ENCODE measurements around the gene KCNT1.

KCNT1 gene

DNA sequence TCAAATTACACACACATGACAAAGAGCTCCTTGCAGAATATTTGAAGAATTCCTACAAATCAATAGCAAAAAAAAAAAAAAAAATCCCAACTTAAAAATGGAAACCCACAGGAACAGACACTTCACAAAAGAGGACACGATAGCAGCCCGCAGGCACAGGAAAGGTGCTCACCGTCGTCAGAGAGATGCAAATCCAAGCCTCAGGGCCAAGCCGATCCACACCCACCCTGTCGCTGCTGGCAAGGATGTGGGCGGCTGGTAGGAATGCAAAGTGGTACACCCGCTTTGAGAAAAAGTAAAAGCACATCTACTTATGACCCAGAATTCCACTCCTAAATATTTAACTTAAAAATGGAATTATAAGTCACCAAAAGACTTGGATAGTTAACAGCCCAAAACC, 28.0 kb upstream of the KCNT1 start:
- no peak for DNase-seq

- no peak for DNase-seq
Measured at GRCh38 chr9:135674977-135675376, 27.0 kb upstream of the KCNT1 start.

- no peak for DNase-seq
Measured at GRCh38 chr9:135676891-135677290, 25.1 kb upstream of the KCNT1 start.

DNA sequence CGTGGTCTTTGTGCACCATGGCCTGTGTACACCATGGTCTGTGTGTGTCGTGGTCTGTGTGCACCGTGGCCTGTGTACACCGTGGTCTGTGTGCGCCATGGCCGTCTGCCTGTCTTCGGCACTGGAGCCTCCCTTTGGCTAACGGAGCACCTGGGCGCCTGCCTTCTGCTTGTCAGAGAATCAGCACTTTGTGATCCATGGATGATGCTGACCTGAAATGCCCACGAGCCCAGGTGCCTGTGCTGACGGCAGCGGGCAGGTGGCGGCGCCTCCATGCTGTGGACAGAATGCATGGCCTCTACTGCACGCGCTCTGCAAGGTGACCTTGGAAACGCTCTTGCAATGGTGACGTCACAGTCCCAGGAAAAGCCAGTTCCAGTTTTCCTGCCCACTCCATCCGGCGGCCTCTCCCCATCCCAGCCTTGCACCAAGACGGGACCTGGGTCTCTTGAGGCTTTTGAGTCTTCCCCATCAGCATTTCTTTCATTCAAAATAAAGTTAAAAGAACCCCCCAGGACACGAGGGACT, 24.3 kb upstream of the KCNT1 start:
- DNase-seq: no peak

DNA sequence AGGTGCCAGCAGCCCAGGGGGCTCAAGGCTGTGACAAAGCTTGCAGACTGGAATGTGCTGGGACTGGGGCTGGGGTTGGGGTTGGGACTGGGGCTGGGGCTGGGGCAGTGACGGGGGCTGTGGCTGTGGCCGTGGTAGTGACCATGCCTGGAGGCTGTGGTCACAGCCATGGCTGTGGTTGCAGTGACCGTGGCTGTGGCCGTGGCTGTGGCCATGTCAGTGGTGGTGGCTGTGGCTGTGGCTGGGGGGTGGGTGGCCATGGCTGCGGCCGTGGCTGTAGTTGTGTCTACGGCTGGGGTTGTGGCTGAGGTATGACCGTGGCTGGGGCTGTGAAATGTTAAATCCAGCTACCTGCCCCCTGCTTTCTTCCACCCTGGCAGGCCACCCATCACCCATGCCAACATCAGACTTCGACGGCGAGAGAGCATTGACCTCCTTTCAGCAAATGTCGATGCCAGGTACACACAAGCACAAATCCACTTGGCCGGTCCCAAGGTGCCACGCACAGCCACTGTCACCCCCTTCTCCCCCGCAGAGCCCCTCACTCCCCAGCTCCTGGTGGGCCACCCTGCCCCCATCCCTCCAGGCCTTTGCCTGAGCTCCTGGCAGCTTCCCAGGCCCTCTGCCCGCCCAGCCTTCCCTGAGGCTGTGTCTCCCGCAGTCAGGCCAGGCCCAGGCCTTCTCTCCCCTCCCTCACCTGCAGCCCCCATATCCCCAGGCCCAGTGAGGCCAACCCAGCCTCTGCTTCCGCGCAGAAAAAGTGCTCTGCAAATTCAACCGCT, 23.6 kb upstream of the KCNT1 start:
- DNase-seq: no peak

GRCh38 chr9:135680056-135680455, 21.9 kb upstream of the KCNT1 start:
- DNase-seq: no peak

GRCh38 chr9:135681161-135681560, 20.8 kb upstream of the KCNT1 start:
- no peak for DNase-seq

- DNase-seq: no peak
Measured at GRCh38 chr9:135683401-135684034, 18.5 kb upstream of the KCNT1 start.

DNA sequence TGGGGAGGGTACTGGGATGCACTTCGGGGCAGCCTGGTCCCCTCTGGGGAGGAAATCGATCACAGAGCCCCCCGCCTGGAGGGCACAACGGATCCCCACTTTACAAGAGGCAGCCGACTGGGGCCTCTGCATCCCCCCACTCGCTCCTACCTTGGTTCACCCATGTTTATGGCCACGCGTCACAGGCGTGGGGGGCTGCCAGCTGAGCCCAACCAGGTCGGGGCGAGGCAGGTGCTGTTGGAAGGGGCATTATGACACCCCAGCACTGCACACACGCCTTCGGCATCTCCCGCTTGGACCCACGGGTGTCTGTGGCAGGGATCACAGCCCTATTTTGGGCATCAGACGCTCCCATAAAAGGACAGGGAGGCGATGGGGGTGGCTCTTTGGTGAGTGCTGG, 17.3 kb upstream of the KCNT1 start:
- no peak for DNase-seq

- DNase-seq: no peak
Measured at GRCh38 chr9:135687216-135687615, 14.8 kb upstream of the KCNT1 start.

GRCh38 chr9:135689011-135689410, 13.0 kb upstream of the KCNT1 start:
- DNase-seq: no peak

- DNase-seq: no peak
Measured at GRCh38 chr9:135690836-135691570, 11.0 kb upstream of the KCNT1 start.

DNA sequence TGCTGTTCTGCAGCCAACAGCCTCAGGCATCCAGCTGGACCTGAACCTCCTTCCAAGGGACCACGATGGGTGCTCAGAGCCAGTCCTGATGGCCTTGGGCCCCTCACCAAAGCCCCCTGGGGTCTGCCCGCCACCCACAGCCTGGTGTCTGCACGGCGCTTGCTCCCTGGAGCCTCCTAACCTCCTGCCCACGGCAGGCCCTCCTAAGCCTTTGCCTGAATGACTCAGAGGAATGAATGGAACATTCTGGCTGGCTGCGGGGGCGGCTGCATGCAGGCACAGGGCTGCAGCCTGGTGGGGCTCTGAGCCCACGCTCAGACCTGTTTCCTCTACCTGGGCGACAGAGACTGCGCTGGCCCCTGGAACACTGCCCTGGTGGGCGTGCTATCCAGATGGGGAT, 9.6 kb upstream of the KCNT1 start:
- DNase-seq: no peak

DNA sequence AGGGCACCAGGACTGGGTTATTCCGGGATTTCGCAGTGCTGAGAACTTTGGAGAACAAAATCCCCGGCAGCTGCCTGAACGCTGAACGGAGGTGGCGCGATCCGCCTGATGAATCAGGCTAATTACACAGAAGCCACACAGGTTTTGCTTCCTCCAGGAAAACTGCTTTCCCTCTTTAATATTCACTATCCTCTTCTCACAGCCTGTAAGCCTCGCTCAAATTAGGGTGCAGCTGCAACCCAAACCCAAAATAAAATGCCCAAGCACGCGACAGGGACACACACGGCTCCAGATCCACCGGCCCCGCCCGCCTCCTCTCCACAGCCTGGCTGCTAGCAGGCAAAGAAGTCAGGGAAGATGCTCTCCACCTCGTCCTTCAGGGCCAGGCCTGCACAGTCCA, 8.7 kb upstream of the KCNT1 start:
- no peak for DNase-seq

- no peak for DNase-seq
Measured at GRCh38 chr9:135693771-135694170, 8.2 kb upstream of the KCNT1 start.

DNA sequence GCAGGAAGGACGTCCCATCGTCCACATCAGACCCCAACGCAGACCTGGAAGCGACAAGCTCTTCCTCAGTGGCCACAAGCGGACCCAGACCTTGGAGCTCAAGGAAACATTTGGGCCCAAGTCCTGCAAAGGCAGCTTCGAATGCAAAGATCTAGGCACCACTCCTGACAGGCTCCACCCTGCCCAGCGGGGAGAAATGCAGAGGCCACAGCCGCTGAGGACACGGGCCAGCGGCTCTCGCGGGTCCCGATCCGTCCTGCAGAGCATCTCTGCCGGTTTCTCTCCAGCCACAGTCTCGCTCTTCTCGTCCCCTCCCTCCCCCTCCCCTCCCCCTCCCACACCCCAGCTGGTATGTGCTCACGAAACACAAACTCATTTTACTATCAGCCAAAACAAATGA, 7.6 kb upstream of the KCNT1 start:
- DNase-seq: no peak

DNA sequence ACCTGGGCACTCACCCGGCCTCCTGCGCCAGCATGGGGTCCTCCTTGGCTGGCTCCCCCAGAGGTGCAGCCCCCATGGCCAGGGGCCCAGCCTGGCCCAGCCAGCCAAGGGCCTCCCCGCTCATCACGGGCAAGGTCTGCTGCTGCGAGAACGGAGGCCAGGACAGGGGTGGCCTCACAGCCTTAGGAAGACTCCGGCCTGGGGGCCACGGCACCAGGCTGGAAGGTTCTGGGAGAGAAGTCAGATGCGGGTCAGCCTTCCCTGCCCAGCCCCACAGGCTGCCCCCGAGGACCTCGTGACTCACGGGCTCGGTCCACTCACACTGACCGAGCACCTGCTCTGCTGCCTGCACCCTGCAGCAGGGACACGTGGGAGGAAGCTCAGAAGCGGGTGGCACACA, 6.9 kb upstream of the KCNT1 start:
- DNase-seq: no peak

DNA sequence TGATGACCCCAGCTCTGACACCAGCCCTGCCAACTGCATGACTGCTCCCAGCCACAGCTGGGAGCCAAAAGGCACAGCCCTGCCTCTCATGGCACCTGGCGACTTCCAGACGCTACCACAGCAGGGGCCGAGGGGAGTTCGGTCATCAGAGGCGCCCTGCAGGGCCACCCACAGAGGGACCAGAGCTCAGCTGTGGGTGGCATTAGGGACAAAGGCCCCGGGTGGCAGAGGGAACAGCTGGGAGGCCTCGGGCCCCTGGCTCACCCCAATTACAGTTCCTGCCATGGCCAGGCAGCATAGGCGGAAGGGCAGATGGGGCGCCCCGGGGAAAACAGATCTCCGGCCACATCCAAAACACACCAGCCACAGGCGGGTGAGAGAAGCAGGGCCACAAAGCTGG, 6.3 kb upstream of the KCNT1 start:
- DNase-seq: no peak

DNA sequence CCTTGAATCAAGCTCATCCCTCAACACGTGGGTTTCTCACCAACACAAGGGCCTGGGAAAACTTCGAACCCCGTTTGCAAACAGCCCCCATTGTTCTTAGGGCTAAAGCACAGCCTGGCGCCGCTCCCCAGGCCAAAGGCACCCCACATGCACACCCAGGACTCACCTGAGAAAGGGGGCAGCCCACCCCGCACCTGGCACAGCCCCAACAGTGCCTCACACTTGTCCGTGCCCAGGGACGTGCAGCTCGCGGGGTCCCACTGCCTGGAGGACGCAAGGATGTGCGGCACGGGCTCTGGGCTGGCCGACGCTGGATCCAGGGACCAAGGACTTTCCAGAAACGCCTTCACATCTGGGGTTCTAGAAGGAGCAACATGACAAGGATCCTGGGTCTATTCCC, 5.5 kb upstream of the KCNT1 start:
- DNase-seq: no peak

DNA sequence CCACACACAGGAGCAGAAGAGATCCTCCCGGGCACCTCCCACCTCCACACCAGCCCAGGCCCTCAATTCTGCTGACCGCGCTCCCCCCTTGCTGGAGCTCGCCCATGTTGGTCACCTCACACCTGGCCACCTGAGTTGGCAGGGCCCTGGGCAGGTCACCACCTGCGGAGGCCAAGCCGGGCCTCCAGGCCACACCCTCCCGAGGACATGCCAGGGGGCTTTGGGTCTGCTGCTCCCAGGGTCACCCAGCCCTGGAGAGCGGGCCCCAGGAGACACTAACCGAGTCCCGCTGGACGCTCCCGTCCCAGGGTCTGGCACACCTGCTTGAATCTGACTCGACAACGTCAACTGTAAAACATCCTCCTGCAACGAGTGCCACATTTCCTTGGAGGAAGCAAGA, 4.8 kb upstream of the KCNT1 start:
- no peak for DNase-seq

DNA sequence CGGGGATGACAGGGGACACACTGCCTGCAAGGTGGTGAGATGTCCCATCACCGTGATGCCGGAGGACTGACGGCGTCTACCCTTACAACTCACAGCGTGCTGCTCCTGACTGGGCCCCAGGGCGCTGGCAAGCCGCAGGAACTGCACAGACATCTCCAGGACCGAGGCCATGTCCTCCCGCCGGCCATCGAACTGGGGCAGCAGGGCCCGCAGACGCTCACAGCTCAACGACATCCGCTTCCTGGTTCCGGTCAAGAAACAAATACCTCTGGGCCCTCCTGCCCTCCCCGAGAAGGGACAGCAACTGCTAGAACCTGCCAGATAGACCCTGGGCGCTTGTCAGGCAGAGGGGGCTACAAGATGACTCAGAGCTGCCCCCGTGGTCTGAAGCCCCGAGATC, 3.7 kb upstream of the KCNT1 start:
- DNase-seq: no peak

DNA sequence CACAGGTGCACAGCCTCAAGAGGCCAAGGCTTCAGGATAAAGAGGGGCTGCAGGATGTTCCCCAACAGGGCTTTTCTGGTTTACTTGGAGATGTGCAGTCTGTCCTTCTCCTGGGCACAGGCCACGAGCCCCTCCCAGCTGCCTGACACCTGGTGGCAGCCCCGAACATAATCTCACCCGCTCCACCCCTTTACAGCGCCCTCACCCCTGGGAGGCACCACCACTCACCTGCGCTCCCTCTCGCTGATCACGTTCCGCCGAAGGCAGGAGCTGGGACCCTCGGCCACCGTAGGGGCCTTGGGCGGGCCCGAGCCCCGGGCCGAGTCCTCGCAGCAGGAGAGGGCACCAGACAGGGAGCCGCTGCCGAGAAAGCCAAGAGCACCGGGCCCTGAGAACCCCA, 3.2 kb upstream of the KCNT1 start:
- no peak for DNase-seq

GRCh38 chr9:135699440-135699839, 2.5 kb upstream of the KCNT1 start, which contains the start of gene SOHLH1:
TSS of gene SOHLH1 (minus strand) at chr9:135699481. CDS start at chr9:135699467, 14 bp downstream.
- DNase-seq: no peak

- no peak for DNase-seq
Measured at GRCh38 chr9:135700525-135700924, 1.5 kb upstream of the KCNT1 start.

Data from activated T-cell treated with anti-CD3 and anti-CD28 coated beads for 4 hours (primary cell).